Adipocyte (in vitro differentiated cells): Measurements from ENCODE around the gene ACTR2.
A peak's percentile ranks its signal among the peaks of the same experiment; 100 is the strongest.
"Not testable (repeated sequence)": the region's sequence is repeated elsewhere in the genome, so short reads cannot be mapped to it uniquely, and the experiment has no call there.

Experiments used
- DNase-seq: peaks from one replicate; pipeline ENCODE4 v3.0.0-alpha.2; 2015; ENCODE audit warnings: low read depth
- H3K27me3 ChIP-seq: replicated peaks from 2 replicates; pipeline ENCODE4 v1.7.0; 2013; ENCODE audit warnings: mild to moderate bottlenecking, low read length, moderate library complexity; ENCODE audit not compliant: control insufficient read depth, insufficient read depth
- H3K36me3 ChIP-seq: 2 replicates; pipeline ENCODE4 v1.7.0; 2013; ENCODE audit warnings: low read length, mild to moderate bottlenecking, moderate library complexity; ENCODE audit not compliant: control insufficient read depth, insufficient read depth, severe bottlenecking
- H3K4me1 ChIP-seq: 2 replicates; pipeline ENCODE4 v1.7.0; 2013; ENCODE audit warnings: mild to moderate bottlenecking, low read length, moderate library complexity; ENCODE audit not compliant: control insufficient read depth, insufficient read depth
- H3K4me3 ChIP-seq: 2 replicates; pipeline ENCODE4 v1.7.0; 2013; ENCODE audit warnings: mild to moderate bottlenecking, low read length, moderate library complexity
- H3K9ac ChIP-seq: 2 replicates; pipeline ENCODE4 v1.7.0; 2013; ENCODE audit warnings: mild to moderate bottlenecking, low read length, moderate library complexity
- H3K9me3 ChIP-seq: 2 replicates; pipeline ENCODE4 v1.7.0; 2013; ENCODE audit warnings: mild to moderate bottlenecking, low read length, moderate library complexity; ENCODE audit not compliant: control insufficient read depth

The ACTR2 gene

GRCh38 chr2:65231121-65231520 lies 3.5 kb downstream of the ACTR2 start:
- peak overlapping the region; percentile 1 for H3K4me3 ChIP-seq
- peak; percentile 75 for DNase-seq
- no peak overlapping the region for H3K9ac ChIP-seq
- H3K9me3 ChIP-seq, result no peaks in the 10 kb centered on the region
- H3K4me1 ChIP-seq, result peaks cover 52% of the 10 kb centered on the region
- no peaks in the 10 kb centered on the region for H3K36me3 ChIP-seq
- no peaks in the 10 kb centered on the region for H3K27me3 ChIP-seq

GRCh38 chr2:65231892-65232477 lies 4.4 kb downstream of the ACTR2 start:
- Histone ChIP-seq H3K4me3 (peak overlapping the region; percentile 1), H3K36me3 (no peaks in the 10 kb centered on the region), H3K9me3 (no peaks in the 10 kb centered on the region), H3K27me3 (no peaks in the 10 kb centered on the region), H3K4me1 (peaks cover 44% of the 10 kb centered on the region), H3K9ac (no peak overlapping the region)
- peak; percentile 90 for DNase-seq

GRCh38 chr2:65232636-65233035 lies 5.0 kb downstream of the ACTR2 start:
- Histone ChIP-seq H3K9me3 (no peaks in the 10 kb centered on the region), H3K36me3 (no peaks in the 10 kb centered on the region), H3K4me1 (peaks cover 44% of the 10 kb centered on the region), H3K4me3 (no peak overlapping the region), H3K27me3 (no peaks in the 10 kb centered on the region), H3K9ac (no peak overlapping the region)
- peak; percentile 69 for DNase-seq

GRCh38 chr2:65240657-65241056 lies 13.0 kb downstream of the ACTR2 start:
- Histone ChIP-seq H3K27me3 (no peaks in the 10 kb centered on the region), H3K4me3 (no peak overlapping the region), H3K9ac (no peak overlapping the region), H3K36me3 (peaks cover 54% of the 10 kb centered on the region), H3K4me1 (no peaks in the 10 kb centered on the region), H3K9me3 (no peaks in the 10 kb centered on the region)
- DNase-seq, result no peak

- not testable (repeated sequence) for DNase-seq, H3K9me3 ChIP-seq, H3K9ac ChIP-seq, H3K27me3 ChIP-seq, H3K4me3 ChIP-seq, H3K4me1 ChIP-seq
- H3K36me3 ChIP-seq, result peaks cover 81% of the 10 kb centered on the region
These were observed 16.8 kb downstream of the ACTR2 start for GRCh38 chr2:65244452-65244851.

GRCh38 chr2:65252640-65253039 lies 25.0 kb downstream of the ACTR2 start:
- no peak for DNase-seq
- Histone ChIP-seq H3K9me3 (no peaks in the 10 kb centered on the region), H3K9ac (no peak overlapping the region), H3K27me3 (no peaks in the 10 kb centered on the region), H3K4me3 (no peak overlapping the region), H3K4me1 (peaks cover 5% of the 10 kb centered on the region), H3K36me3 (peaks cover 63% of the 10 kb centered on the region)

- Histone ChIP-seq H3K27me3 (no peaks in the 10 kb centered on the region), H3K9ac (no peak overlapping the region), H3K9me3 (no peaks in the 10 kb centered on the region), H3K36me3 (peaks cover 79% of the 10 kb centered on the region), H3K4me3 (no peak overlapping the region), H3K4me1 (peaks cover 5% of the 10 kb centered on the region)
- DNase-seq, result no peak
These were observed 27.7 kb downstream of the ACTR2 start for GRCh38 chr2:65255356-65255755.

GRCh38 chr2:65256054-65256453 lies 28.4 kb downstream of the ACTR2 start:
- Histone ChIP-seq H3K9me3 (no peaks in the 10 kb centered on the region), H3K36me3 (peaks cover 77% of the 10 kb centered on the region), H3K4me1 (peaks cover 5% of the 10 kb centered on the region), H3K27me3 (no peaks in the 10 kb centered on the region), H3K9ac (no peak overlapping the region), H3K4me3 (no peak overlapping the region)
- no peak for DNase-seq

GRCh38 chr2:65257866-65258265 lies 30.2 kb downstream of the ACTR2 start:
- not testable (repeated sequence) for H3K27me3 ChIP-seq, DNase-seq, H3K4me3 ChIP-seq, H3K9ac ChIP-seq, H3K9me3 ChIP-seq
- H3K4me1 ChIP-seq, result peaks cover 14% of the 10 kb centered on the region
- peaks cover 71% of the 10 kb centered on the region for H3K36me3 ChIP-seq

- Histone ChIP-seq H3K9me3 (no peaks in the 10 kb centered on the region), H3K9ac (no peak overlapping the region), H3K27me3 (no peaks in the 10 kb centered on the region), H3K36me3 (peaks cover 67% of the 10 kb centered on the region), H3K4me1 (peaks cover 27% of the 10 kb centered on the region), H3K4me3 (no peak overlapping the region)
- no peak for DNase-seq
These were observed 34.0 kb downstream of the ACTR2 start for GRCh38 chr2:65261676-65262075.

GRCh38 chr2:65263262-65263661 lies 35.6 kb downstream of the ACTR2 start:
- peaks cover 76% of the 10 kb centered on the region for H3K36me3 ChIP-seq
- no peaks in the 10 kb centered on the region for H3K9me3 ChIP-seq
- H3K4me3 ChIP-seq, result no peak overlapping the region
- no peak for DNase-seq
- peaks cover 27% of the 10 kb centered on the region for H3K4me1 ChIP-seq
- no peak overlapping the region for H3K9ac ChIP-seq
- H3K27me3 ChIP-seq, result no peaks in the 10 kb centered on the region

- H3K36me3 ChIP-seq, result peaks cover 76% of the 10 kb centered on the region
- no peak overlapping the region for H3K4me3 ChIP-seq
- no peak for DNase-seq
- H3K9ac ChIP-seq, result no peak overlapping the region
- no peaks in the 10 kb centered on the region for H3K27me3 ChIP-seq
- peaks cover 27% of the 10 kb centered on the region for H3K4me1 ChIP-seq
- H3K9me3 ChIP-seq, result no peaks in the 10 kb centered on the region
These were observed 36.4 kb downstream of the ACTR2 start for GRCh38 chr2:65263986-65264385.
